K562 (cell line): ENCODE data around the gene ITGAD. TPM values are rescaled to one million over a fixed set of nuclear protein-coding genes. Genes with fewer than 3 reads are reported as not detected.

Experiments
- ATAC-seq: fragments of 200-7000 bp; cut with Tn5 transposase; 3 replicates; pipeline ENCODE4 v1.9.1; 2020; ENCODE audit warnings: moderate library complexity
- BruUV-seq: library from RNA; stranded (reverse); fragments of 400-500 nt; replicated peaks from 2 replicates; lab custom pipeline; 2021; lab: Mats Ljungman, UMichigan
- CTCF ChIA-PET: fragments of 300-600 bp; formaldehyde crosslinking; extraction: SDS; loops from one replicate; lab custom pipeline; 2021; ENCODE audit warnings: low intra/inter-chr PET ratio; lab: Yijun Ruan, JAX
- POLR2A ChIA-PET: fragments of 300-600, 350-650 bp; sonication (Branson Sonifier 250); formaldehyde crosslinking; extraction: SDS; loops from one replicate; lab custom pipeline; 2021; ENCODE audit warnings: antibody characterized with exemption, inconsistent platforms; lab: Yijun Ruan, JAX
- DNase-seq, 4 experiments: peaks; one replicate each; pipeline versions ENCODE4 v3.0.0 to v3.0.0-alpha.2; 2011 to 2018; ENCODE audit warnings: low spot score in 3 of 4, mixed read lengths in 3 of 4; ENCODE audit errors: extremely low read depth in 1 of 4
- FAIRE-seq: peaks from 2 replicates; lab custom pipeline; 2011; peaks lifted over from hg19 to GRCh38; lab: Jason Lieb, UNC
- H2AFZ ChIP-seq: 2 replicates; pipeline ENCODE4 v1.6.0; 2011; ENCODE audit warnings: low read depth, low read length, control low read depth, inconsistent platforms
- H3K27ac ChIP-seq: fragments of 200-600 bp; 3 replicates; pipeline ENCODE4 v1.8.0; 2011; ENCODE audit warnings: low read depth, mild to moderate bottlenecking, control low read depth, inconsistent platforms, low read length, moderate library complexity, mixed read lengths; ENCODE audit errors: extremely low read depth
- H3K27me3 ChIP-seq, 2 experiments: fragments of 300-600 bp in 1 of 2; 2 replicates in 1 of 2; 3 replicates in 1 of 2; pipeline versions ENCODE4 v1.6.0 to v1.8.0; 2011; ENCODE audit warnings: inconsistent platforms in 2 of 2, low read length in 2 of 2, mild to moderate bottlenecking in 1 of 2, mixed read lengths in 1 of 2, moderate library complexity in 1 of 2; ENCODE audit not compliant: control insufficient read depth in 2 of 2, insufficient read depth in 2 of 2
- H3K36me3 ChIP-seq: fragments of 300-600 bp; 3 replicates; pipeline ENCODE4 v1.8.0; 2011; ENCODE audit warnings: mild to moderate bottlenecking, low read length, inconsistent platforms; ENCODE audit not compliant: control insufficient read depth, insufficient read depth
- H3K4me1 ChIP-seq, 2 experiments: fragments of 200-600 bp in 1 of 2; replicated peaks in 1 of 2; 2 replicates in 1 of 2; 3 replicates in 1 of 2; pipeline versions ENCODE4 v1.5.1 to v1.8.0; 2011; ENCODE audit warnings: inconsistent platforms in 2 of 2, low read length in 2 of 2, mild to moderate bottlenecking in 1 of 2, mixed read lengths in 1 of 2, moderate library complexity in 1 of 2; ENCODE audit not compliant: control insufficient read depth in 2 of 2, insufficient read depth in 2 of 2
- H3K4me2 ChIP-seq: 2 replicates; pipeline ENCODE4 v1.6.1; 2011; ENCODE audit warnings: low read length, control low read depth, inconsistent platforms, mixed read lengths; ENCODE audit not compliant: insufficient read depth
- H3K4me3 ChIP-seq: fragments of 200-600 bp; sonication (generic), shearing (Covaris generic); 2 replicates; pipeline ENCODE4 v1.5.1; 2016; ENCODE audit warnings: control low read depth, inconsistent platforms
- H3K79me2 ChIP-seq: fragments of 200-600 bp; 3 replicates; pipeline ENCODE4 v1.8.0; 2011; ENCODE audit warnings: low read length, inconsistent platforms; ENCODE audit not compliant: control insufficient read depth, insufficient read depth
- H3K9ac ChIP-seq, 2 experiments: 2 replicates each; pipeline versions ENCODE4 v1.6.0 to v1.6.1; 2011; ENCODE audit warnings: low read depth in 2 of 2, low read length in 2 of 2, control low read depth in 1 of 2, inconsistent platforms in 1 of 2, mild to moderate bottlenecking in 1 of 2, mixed read lengths in 1 of 2; ENCODE audit not compliant: insufficient read depth in 1 of 2
- H3K9me1 ChIP-seq: one replicate; pipeline ENCODE4 v1.6.0; 2011; ENCODE audit warnings: inconsistent platforms, mild to moderate bottlenecking, low read length, moderate library complexity; ENCODE audit not compliant: control insufficient read depth, insufficient read depth
- H3K9me3 ChIP-seq: replicated peaks from 2 replicates; pipeline ENCODE4 v1.5.1; 2011; ENCODE audit warnings: low read depth, low read length, inconsistent platforms; ENCODE audit not compliant: control insufficient read depth, insufficient read depth
- H4K20me1 ChIP-seq: replicated peaks from 2 replicates; pipeline ENCODE4 v1.6.1; 2011; ENCODE audit warnings: low read length, inconsistent platforms, mixed read lengths; ENCODE audit not compliant: control insufficient read depth, insufficient read depth
- HDAC1 ChIP-seq, 2 experiments: fragments of 450-650 bp; IDR thresholded peaks; 2 replicates each; pipeline ENCODE4 v1.6.1; 2016 to 2017; ENCODE audit warnings: inconsistent platforms in 1 of 2, mild to moderate bottlenecking in 1 of 2, moderate library complexity in 1 of 2
- JUNB ChIP-seq: fragments of 450-650 bp; formaldehyde crosslinking; conservative IDR thresholded peaks from 2 replicates; pipeline ENCODE4 v1.4.0; 2020; ENCODE audit warnings: mild to moderate bottlenecking
- POLR2AphosphoS2 ChIP-seq: IDR thresholded peaks from 2 replicates; pipeline ENCODE4 v1.6.1; 2012; ENCODE audit warnings: low read length, improper control_type of control experiment
- PREB ChIP-seq: sonication (generic); formaldehyde crosslinking; IDR thresholded peaks from 2 replicates; pipeline ENCODE4 v1.8.1; 2023; ENCODE audit warnings: mild to moderate bottlenecking, missing genetic modification reagents
- ZNF584 ChIP-seq: fragments of 200-800 bp; sonication (Bioruptor generic); IDR thresholded peaks from 2 replicates; pipeline ENCODE4 v1.6.1; 2016; ENCODE audit warnings: low read depth, mild to moderate bottlenecking, missing genetic modification characterization, missing compliant biosample characterization
- ZNF609 ChIP-seq: sonication (generic); formaldehyde crosslinking; IDR thresholded peaks from 2 replicates; pipeline ENCODE4 v1.8.1; 2023; ENCODE audit warnings: missing genetic modification reagents, mild to moderate bottlenecking, borderline replicate concordance
- WGBS: fragments of 100-300 bp; shearing (Covaris generic); methylation state at CpG from one replicate; pipeline ENCODE4 v1.1.6; 2016; ENCODE audit warnings: low coverage, mixed read lengths; ENCODE audit not compliant: insufficient coverage; ENCODE audit errors: missing lambda C conversion rate; 5-methylcytosine and 5-hydroxymethylcytosine counted together
- in situ Hi-C: fragments of 300-500 bp; cut with MboI; formaldehyde crosslinking; loops from 4 replicates; pipeline ENCODE4 v1.15.0; 2018; ENCODE audit warnings: inconsistent platforms, mixed read lengths
- intact Hi-C: fragments of 100-400 bp; cut with micrococcal nuclease; formaldehyde crosslinking; loops from 2 replicates; pipeline ENCODE4 v1.14.2; 2022
- polyA plus RNA-seq, 8 experiments: library from polyadenylated mRNA; depleted of rRNA in 4 of 8; stranded (reverse) in 5 of 8; unstranded in 3 of 8; fragments of >200 nt; fragmentation: Nextera tagmentation in 2 of 8; fragmentation: Illumina TruSeq in 1 of 8; extraction: Ambion mirVana in 2 of 8; extraction: Trizol in 1 of 8; gene quantifications; 2 replicates each; pipeline versions ENCODE4 v1.2.1 to v1.2.3, GENCODE V29; 2011 to 2014; ENCODE audit warnings: inconsistent platforms in 1 of 8, missing spikeins in 1 of 8
- total RNA-seq, 7 experiments: library from RNA; depleted of rRNA in 6 of 7; stranded (reverse); fragments of >200 nt in 6 of 7; fragmentation: Illumina TruSeq in 2 of 7; extraction: Trizol in 2 of 7; gene quantifications; 2 replicates each; pipeline versions ENCODE4 v1.2.1 to v1.2.3, GENCODE V29; 2011 to 2021; ENCODE audit warnings: low replicate concordance in 1 of 7

The ITGAD gene
- total and polyA plus RNA-seq, 9 of the 15 experiments (the other 6 are each of a cell fraction or from before 2014, with no cell fraction given), result not detected

- ChIA-PET POLR2A (interaction anchor here (0.7 to 0.9 kb wide), 3 partner anchors 10 to 241 kb away, joined by 3 to 4 read pairs (median 3); no protein-coding TSS in a partner anchor), CTCF (no interaction called here)
- no peak for FAIRE-seq
- Histone ChIP-seq H3K9me3 (no peaks in the 10 kb centered on the region), H3K27ac (no peak overlapping the region), H3K79me2 (no peaks in the 10 kb centered on the region), H3K4me1 (peaks cover 0 to 3% of the 10 kb centered on the region in 2 experiments; a peak in 1 of 5 replicates), H3K9me1 (no peaks in the 10 kb centered on the region), H2AFZ (no peak overlapping the region), H3K4me2 (no peak overlapping the region), H3K4me3 (no peak overlapping the region), H3K27me3 (peaks cover 22 to 53% of the 10 kb centered on the region in 2 experiments; a peak in 4 of 5 replicates), H3K9ac (no peak overlapping the region), H4K20me1 (no peaks in the 10 kb centered on the region; the same call in 1 of the 2 replicates), H3K36me3 (no peaks in the 10 kb centered on the region)
- DNase-seq, result no peak
- in situ Hi-C loops (no loop called here), intact Hi-C loops (no loop called here)
- WGBS, result 0% methylated on average over 6 of the region's 6 CpGs
- no peak for ATAC-seq
- no peak for TF ChIP-seq ZNF584 (CRISPR knock-in tag)
- no peak for TF ChIP-seq POLR2AphosphoS2
- no peak for TF ChIP-seq PREB (CRISPR knock-in tag)
- TF ChIP-seq JUNB (CRISPR knock-in tag), result no peak
- no peak for TF ChIP-seq ZNF609
- TF ChIP-seq HDAC1 (IDR thresholded peaks at IDR 0.05), result no peak
- no TSS peak for BruUV-seq
Observed at GRCh38 chr16:31421587-31421986, 28.5 kb downstream of the ITGAD start.
